Measurements from ENCODE around the gene CENPF.

DNA sequence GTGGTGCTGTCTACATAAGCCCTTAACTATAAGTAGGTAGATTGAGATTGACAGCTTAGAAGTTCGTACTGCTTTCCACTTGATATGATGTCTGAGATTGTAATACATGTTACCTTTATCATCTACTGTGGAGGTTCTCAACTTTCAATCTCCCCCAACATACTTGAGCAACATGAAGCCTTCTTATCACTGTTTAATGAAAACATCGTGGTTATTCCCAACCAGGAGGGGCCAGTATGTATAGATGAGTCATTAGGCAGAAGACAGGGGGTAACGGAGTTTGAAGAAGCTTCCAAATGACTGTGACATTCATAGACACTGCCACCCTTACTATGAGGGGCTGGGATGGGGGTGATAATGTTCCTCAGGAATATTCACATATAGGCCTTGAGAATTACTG, 36.0 kb downstream of the CENPF start:
- TF ChIP-seq CTCF (IDR thresholded peaks at IDR 0.05): no peak
- no peak for TF ChIP-seq ZFX (IDR thresholded peaks at IDR 0.05; ENCODE audit: borderline replicate concordance)
